Effector memory CD4-positive, alpha-beta T cell (primary cell): ENCODE data around the gene LILRA6.
A peak's percentile ranks its signal among the peaks of the same experiment; 100 is the strongest.
"Not testable (repeated sequence)": the region's sequence is repeated elsewhere in the genome, so short reads cannot be mapped to it uniquely, and the experiment has no call there.

Experiments used
- DNase-seq, 3 donors: peaks; one replicate each; pipeline ENCODE4 v3.0.0-alpha.2; 2020
- H3K27ac ChIP-seq: 2 replicates; pipeline ENCODE4 v1.7.0; 2013; ENCODE audit warnings: mild to moderate bottlenecking, low read length, moderate library complexity; ENCODE audit not compliant: insufficient read depth, poor library complexity, severe bottlenecking
- H3K27me3 ChIP-seq: replicated peaks from 2 replicates; pipeline ENCODE4 v1.7.0; 2013; ENCODE audit warnings: mild to moderate bottlenecking, low read length; ENCODE audit not compliant: insufficient read depth, control insufficient read depth, poor library complexity, severe bottlenecking
- H3K36me3 ChIP-seq: 2 replicates; pipeline ENCODE4 v1.7.0; 2013; ENCODE audit warnings: mild to moderate bottlenecking, low read length, moderate library complexity; ENCODE audit not compliant: control insufficient read depth, insufficient read depth
- H3K4me1 ChIP-seq: 2 replicates; pipeline ENCODE4 v1.7.0; 2013; ENCODE audit warnings: low read length, mild to moderate bottlenecking; ENCODE audit not compliant: control insufficient read depth, insufficient read depth, poor library complexity, severe bottlenecking
- H3K4me3 ChIP-seq: 2 replicates; pipeline ENCODE4 v1.7.0; 2013; ENCODE audit warnings: low read length, low read depth, mild to moderate bottlenecking; ENCODE audit not compliant: insufficient read depth, poor library complexity, severe bottlenecking
- H3K9me3 ChIP-seq: 2 replicates; pipeline ENCODE4 v1.7.0; 2013; ENCODE audit warnings: mild to moderate bottlenecking, low read length, moderate library complexity; ENCODE audit not compliant: control insufficient read depth

Gene LILRA6

GRCh38 chr19:54208784-54209057, 33.9 kb downstream of the LILRA6 start:
- no peak for DNase-seq
- H3K36me3 ChIP-seq = peaks cover 35% of the 10 kb centered on the region
- peaks cover 40% of the 10 kb centered on the region for H3K4me1 ChIP-seq

GRCh38 chr19:54207983-54208783, 34.4 kb downstream of the LILRA6 start:
- Histone ChIP-seq H3K27ac (no peak overlapping the region), H3K36me3 (peaks cover 41% of the 10 kb centered on the region), H3K9me3 (no peaks in the 10 kb centered on the region), H3K4me3 (no peak overlapping the region), H3K4me1 (peaks cover 45% of the 10 kb centered on the region), H3K27me3 (no peaks in the 10 kb centered on the region)
- no peak for DNase-seq

More at GRCh38 chr19:54208784-54209057, 33.9 kb downstream of the LILRA6 start:
- H3K27me3 ChIP-seq = no peaks in the 10 kb centered on the region
- no peak overlapping the region for H3K4me3 ChIP-seq
- H3K9me3 ChIP-seq = no peaks in the 10 kb centered on the region
- no peak overlapping the region for H3K27ac ChIP-seq

GRCh38 chr19:54207676-54207982, 35.0 kb downstream of the LILRA6 start:
- Histone ChIP-seq H3K36me3 (peaks cover 46% of the 10 kb centered on the region), H3K9me3 (no peaks in the 10 kb centered on the region), H3K27ac (no peak overlapping the region), H3K4me3 (no peak overlapping the region), H3K27me3 (no peaks in the 10 kb centered on the region), H3K4me1 (peaks cover 50% of the 10 kb centered on the region)
- DNase-seq = no peak

- H3K4me3 ChIP-seq, H3K27ac ChIP-seq, DNase-seq, H3K27me3 ChIP-seq, H3K9me3 ChIP-seq: not testable (repeated sequence)
- Histone ChIP-seq H3K4me1 (peaks cover 52% of the 10 kb centered on the region), H3K36me3 (peaks cover 51% of the 10 kb centered on the region)
Observed at GRCh38 chr19:54207193-54207592, 35.4 kb downstream of the LILRA6 start.

- no peaks in the 10 kb centered on the region for H3K9me3 ChIP-seq
- H3K4me3 ChIP-seq = no peak overlapping the region
- no peak for DNase-seq
- H3K27me3 ChIP-seq = no peaks in the 10 kb centered on the region
- H3K4me1 ChIP-seq = peaks cover 56% of the 10 kb centered on the region
- H3K36me3 ChIP-seq = peaks cover 55% of the 10 kb centered on the region
- H3K27ac ChIP-seq = no peak overlapping the region
Observed at GRCh38 chr19:54206831-54207177, 35.8 kb downstream of the LILRA6 start.

- Histone ChIP-seq H3K27me3 (no peaks in the 10 kb centered on the region), H3K4me3 (no peak overlapping the region), H3K27ac (no peak overlapping the region), H3K9me3 (no peaks in the 10 kb centered on the region), H3K4me1 (peaks cover 59% of the 10 kb centered on the region), H3K36me3 (peaks cover 58% of the 10 kb centered on the region)
- no peak for DNase-seq
Observed at GRCh38 chr19:54206030-54206830, 36.4 kb downstream of the LILRA6 start.

- Histone ChIP-seq H3K4me1 (peaks cover 53% of the 10 kb centered on the region), H3K27ac (no peak overlapping the region), H3K9me3 (no peaks in the 10 kb centered on the region), H3K36me3 (peaks cover 58% of the 10 kb centered on the region), H3K4me3 (no peak overlapping the region), H3K27me3 (no peaks in the 10 kb centered on the region)
- DNase-seq = no peak
Observed at GRCh38 chr19:54204767-54205468, 37.7 kb downstream of the LILRA6 start.

GRCh38 chr19:54203151-54203611, 39.4 kb downstream of the LILRA6 start:
- no peaks in the 10 kb centered on the region for H3K9me3 ChIP-seq
- no peak for DNase-seq
- no peak overlapping the region for H3K27ac ChIP-seq
- peaks cover 44% of the 10 kb centered on the region for H3K4me1 ChIP-seq
- peaks cover 58% of the 10 kb centered on the region for H3K36me3 ChIP-seq
- H3K4me3 ChIP-seq = no peak overlapping the region
- H3K27me3 ChIP-seq = no peaks in the 10 kb centered on the region

GRCh38 chr19:54201980-54202379, 40.6 kb downstream of the LILRA6 start:
- peak overlapping the region; percentile 84 for H3K4me3 ChIP-seq
- H3K4me1 ChIP-seq = peaks cover 32% of the 10 kb centered on the region
- peak overlapping the region; percentile 94 for H3K27ac ChIP-seq
- no peaks in the 10 kb centered on the region for H3K27me3 ChIP-seq
- no peak for DNase-seq
- H3K36me3 ChIP-seq = peaks cover 48% of the 10 kb centered on the region
- H3K9me3 ChIP-seq = no peaks in the 10 kb centered on the region
